GM12892 (cell line): ENCODE results near the gene TSEN2.

Experiments
- POLR2A ChIP-seq: IDR thresholded peaks from 2 replicates; pipeline ENCODE4 v1.6.1; 2011; ENCODE audit warnings: low read depth, low read length, control low read depth
- POLR2AphosphoS5 ChIP-seq: IDR thresholded peaks from 2 replicates; pipeline ENCODE4 v1.6.1; 2011; ENCODE audit warnings: low read depth, low read length, control low read depth

- no peak for TF ChIP-seq POLR2A
- no peak for TF ChIP-seq POLR2AphosphoS5
These were observed 24.2 kb upstream of the TSEN2 start for GRCh38 chr3:12460127-12460526.
